HG02798 (cell line): ENCODE measurements around the gene TNFSF12.

ENCODE experiments used
- ATAC-seq: cut with Tn5 transposase; IDR thresholded peaks from one replicate; pipeline ENCODE4 v1.9.1; 2021; ENCODE audit warnings: mild to moderate bottlenecking; ENCODE audit not compliant: unreplicated experiment, poor library complexity

TNFSF12 gene

GRCh38 chr17:7541074-7541621 lies 7.7 kb upstream of the TNFSF12 start:
- ATAC-seq, result no peak

DNA sequence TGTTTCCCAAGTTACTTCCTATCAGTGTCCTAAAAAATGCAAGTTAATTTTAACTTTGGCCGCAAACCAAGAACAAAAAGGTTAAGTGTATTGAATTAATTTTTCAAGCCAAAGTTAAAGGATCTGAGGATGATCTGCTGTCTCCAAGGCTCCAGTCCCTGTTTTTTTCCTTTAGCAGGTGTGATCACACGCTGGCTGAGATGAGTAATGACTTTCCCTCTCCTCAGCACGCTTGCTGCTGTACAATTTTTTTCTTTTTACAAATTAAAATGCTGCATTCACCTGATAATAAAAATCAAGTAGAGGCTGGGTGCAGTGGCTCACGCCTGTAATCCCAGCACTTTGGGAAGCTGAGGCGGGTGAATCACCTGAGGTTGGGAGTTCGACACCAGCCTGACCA lies 3.9 kb upstream of the TNFSF12 start:
- no peak for ATAC-seq

DNA sequence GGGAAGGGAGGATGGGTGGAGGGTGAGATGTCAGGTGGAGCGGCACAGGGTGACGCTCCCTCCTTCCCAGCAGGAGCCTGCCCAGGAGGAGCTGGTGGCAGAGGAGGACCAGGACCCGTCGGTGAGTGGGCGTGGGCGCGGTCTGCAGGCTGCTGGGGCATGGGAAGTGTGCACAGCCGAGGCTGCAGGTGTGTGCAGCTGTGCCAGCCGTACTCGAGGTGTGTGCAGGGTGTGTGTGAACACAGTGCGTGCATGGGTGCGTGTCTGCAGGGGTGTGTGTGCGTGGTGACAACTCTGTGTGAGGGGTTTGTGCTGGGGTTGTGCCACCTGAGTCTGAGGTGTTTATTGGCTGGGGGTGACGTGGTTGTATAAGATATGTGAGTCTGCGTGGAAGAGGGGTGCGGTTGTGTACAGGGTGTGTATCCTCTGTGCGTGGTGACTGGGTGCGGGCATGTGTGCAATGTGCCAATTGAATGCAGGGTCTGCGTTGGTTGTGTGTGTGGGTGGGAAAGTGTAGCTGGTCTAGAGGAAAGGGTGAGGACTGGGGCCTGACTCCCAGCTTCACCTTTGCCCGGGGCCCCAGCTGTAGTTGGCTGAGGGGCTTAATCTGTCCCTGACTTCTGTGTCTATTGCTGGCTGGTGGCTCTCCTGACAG lies 670 bp downstream of the TNFSF12 start:
- ATAC-seq, result no peak

DNA sequence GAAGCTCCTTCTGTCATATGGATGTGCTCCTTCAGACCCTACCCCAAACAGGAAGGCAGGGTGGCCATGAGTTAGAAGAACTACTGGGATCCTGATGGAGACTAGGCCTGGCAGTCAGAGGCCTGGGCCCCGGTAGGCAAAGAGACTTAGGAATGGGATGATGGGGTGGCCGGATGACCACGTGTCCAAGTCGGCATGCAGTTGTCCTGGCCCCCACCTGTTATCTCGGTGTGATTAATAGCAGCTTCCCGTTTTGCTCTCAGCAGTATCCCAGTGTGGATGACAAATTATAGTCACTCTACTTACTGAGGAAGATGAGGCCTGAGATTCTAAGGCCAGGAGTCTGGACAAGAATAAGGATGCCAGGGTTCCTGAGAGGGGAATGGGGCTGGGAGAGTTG lies 1.5 kb downstream of the TNFSF12 start:
- ATAC-seq, result no peak

- no peak for ATAC-seq
Measured at GRCh38 chr17:7551396-7551795, 2.5 kb downstream of the TNFSF12 start.

DNA sequence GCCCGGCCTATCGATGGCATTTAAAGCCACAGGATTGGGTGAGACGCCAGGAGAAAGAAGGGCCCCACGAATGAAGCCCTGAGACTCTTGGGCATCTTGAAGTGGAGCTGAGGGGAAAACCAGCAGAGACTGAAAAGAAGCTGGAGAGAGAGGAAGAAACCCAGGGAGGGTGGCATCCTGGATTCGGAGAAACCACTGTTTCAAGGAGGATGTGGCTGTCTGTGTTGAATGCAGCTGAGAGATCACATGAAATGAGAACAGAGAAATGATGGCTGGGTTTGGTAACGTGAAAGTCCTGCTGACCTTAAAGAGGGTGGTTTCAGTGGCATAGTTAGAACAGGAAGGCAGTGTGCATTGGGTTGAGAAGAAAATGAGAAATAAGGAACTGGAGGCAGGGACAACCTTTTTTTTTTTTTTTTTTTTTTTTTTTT lies 3.8 kb downstream of the TNFSF12 start:
- peak; percentile 63 for ATAC-seq

DNA sequence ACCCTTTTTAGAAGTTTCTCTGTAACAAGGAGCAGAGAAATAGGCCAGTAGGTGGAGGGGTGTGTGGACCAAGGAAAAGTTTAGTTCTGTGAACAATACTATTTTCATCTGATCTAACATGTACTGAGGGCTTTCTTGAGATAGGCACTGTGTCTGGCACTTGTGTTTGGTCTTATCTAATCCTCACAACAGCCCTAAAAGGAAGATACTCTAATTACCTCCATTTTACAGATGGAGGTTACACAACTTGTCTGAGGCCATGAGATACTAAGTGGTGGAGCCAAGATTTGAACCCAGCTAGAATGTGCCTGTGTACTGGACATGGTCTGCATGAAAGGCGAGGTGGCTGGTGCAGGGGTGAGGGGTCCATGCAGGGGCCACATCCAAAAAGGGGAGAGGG lies 4.5 kb downstream of the TNFSF12 start:
- no peak for ATAC-seq

DNA sequence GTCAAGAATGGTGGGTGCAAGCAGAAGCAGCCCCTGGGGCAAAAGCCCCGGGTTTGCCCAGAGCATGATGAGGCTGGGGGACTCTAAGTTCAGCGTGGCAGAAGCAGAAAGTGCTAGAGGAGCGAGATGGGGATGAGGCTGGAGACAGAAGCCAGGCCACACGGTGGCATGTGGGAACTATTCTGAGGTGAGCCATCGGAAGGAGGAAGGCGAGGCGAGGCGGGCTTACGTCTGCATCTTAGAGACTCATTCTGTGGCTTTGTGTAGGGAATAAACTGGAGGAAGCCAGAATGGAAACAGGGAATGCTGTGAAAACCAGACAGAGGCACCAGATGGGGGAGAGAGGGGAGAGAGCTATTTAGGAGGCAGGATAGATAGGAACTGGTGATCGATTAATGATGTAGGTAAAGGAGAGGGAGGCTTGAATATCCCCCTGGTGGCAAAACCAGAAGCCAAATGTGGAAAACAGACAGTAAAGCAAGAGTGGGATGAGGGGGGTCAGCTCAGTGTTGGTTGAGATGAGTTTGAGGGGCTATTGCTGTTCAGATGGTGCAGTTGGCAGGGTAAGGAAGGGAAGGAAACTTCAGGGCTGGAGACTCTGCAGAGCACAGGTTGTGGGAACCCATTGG lies 6.6 kb downstream of the TNFSF12 start:
- ATAC-seq, result no peak

- ATAC-seq, result no peak
Measured at GRCh38 chr17:7556627-7557026, 7.8 kb downstream of the TNFSF12 start.

DNA sequence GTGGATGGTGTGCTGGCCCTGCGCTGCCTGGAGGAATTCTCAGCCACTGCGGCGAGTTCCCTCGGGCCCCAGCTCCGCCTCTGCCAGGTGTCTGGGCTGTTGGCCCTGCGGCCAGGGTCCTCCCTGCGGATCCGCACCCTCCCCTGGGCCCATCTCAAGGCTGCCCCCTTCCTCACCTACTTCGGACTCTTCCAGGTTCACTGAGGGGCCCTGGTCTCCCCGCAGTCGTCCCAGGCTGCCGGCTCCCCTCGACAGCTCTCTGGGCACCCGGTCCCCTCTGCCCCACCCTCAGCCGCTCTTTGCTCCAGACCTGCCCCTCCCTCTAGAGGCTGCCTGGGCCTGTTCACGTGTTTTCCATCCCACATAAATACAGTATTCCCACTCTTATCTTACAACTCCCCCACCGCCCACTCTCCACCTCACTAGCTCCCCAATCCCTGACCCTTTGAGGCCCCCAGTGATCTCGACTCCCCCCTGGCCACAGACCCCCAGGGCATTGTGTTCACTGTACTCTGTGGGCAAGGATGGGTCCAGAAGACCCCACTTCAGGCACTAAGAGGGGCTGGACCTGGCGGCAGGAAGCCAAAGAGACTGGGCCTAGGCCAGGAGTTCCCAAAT lies 8.4 kb downstream of the TNFSF12 start:
- no peak for ATAC-seq

DNA sequence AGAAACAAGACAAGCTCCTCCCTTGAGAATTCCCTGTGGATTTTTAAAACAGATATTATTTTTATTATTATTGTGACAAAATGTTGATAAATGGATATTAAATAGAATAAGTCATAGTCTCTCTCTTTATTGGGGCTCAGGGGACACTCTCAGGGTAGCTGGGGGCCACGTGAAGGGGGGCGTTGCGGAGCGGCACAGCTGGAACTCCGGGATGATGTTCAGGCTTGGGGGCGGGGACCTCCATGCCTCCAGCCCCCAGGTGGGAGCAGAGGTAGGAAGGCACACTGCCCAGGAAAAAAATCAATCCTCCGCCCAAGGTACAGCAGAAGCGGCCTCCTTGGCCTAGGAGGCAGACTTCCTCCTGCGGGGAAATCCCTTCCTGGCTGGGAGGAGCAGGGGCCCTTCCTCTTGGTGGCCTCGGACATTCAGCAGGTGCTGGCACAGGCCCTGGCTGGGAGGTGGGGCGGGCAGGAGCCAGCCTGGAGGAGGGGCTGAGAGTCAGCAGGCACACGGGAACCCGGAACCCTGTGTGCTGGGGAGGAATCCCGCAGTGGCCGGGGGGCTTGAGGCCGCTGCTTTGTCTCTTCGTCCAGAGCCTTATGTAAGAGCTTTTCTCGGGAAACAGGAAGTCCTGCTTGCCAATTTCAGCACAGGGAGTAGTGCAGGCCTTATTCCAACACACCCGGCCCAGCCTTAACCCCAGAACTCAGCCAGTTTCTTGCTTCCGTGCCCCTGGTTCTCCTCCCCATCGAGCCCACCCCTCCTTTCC lies 9.1 kb downstream of the TNFSF12 start:
- peak; percentile 24 for ATAC-seq

DNA sequence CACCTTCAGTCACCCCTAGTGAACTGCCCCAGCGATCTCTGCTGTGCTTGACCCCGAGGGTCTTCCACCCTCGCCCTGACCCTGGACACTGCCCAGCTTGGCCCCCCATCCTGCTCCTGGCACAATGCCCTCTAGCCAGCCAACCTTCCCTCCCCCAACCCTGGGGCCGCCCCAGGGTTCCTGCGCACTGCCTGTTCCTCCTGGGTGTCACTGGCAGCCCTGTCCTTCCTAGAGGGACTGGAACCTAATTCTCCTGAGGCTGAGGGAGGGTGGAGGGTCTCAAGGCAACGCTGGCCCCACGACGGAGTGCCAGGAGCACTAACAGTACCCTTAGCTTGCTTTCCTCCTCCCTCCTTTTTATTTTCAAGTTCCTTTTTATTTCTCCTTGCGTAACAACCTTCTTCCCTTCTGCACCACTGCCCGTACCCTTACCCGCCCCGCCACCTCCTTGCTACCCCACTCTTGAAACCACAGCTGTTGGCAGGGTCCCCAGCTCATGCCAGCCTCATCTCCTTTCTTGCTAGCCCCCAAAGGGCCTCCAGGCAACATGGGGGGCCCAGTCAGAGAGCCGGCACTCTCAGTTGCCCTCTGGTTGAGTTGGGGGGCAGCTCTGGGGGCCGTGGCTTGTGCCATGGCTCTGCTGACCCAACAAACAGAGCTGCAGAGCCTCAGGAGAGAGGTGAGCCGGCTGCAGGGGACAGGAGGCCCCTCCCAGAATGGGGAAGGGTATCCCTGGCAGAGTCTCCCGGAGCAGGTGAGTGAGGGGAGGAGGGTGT lies 9.9 kb downstream of the TNFSF12 start, which contains the start of gene TNFSF13:
TNFSF13 (plus strand) TSS at position 207 of the 776 bp plus-strand sequence; CDS start at position 497, 290 bp downstream.
- no peak for ATAC-seq

DNA sequence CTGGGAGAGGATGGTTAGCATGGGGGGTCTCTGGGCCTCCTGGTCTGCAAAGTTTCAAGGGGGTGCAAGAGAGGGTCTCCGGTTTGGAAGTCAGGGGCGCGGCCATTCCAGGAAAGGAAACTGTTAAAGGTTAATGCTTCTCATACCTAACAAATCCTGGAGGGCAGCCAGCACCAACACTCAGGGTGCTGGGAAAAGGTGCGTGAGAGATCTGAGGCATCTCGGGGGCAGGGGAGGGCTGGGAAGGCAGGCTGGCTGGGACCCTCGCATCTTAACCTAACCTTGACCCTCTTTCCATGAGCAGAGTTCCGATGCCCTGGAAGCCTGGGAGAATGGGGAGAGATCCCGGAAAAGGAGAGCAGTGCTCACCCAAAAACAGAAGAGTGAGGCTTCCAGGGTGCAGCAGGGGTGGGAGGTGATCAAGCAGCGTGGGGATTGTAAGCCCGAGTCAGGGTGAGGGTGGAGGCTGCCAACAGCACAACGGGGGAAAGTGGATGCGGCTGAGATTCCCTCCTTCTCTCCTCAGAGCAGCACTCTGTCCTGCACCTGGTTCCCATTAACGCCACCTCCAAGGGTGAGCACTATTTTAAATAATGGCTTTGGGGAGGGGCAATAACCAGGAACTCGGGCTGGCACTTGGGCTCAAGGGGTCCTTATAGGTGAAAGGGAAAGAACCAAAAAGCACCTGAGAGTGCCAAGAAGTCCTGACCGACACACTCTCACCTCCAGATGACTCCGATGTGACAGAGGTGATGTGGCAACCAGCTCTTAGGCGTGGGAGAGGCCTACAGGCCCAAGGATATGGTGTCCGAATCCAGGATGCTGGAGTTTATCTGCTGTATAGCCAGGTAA lies 10.7 kb downstream of the TNFSF12 start:
- ATAC-seq, result no peak

DNA sequence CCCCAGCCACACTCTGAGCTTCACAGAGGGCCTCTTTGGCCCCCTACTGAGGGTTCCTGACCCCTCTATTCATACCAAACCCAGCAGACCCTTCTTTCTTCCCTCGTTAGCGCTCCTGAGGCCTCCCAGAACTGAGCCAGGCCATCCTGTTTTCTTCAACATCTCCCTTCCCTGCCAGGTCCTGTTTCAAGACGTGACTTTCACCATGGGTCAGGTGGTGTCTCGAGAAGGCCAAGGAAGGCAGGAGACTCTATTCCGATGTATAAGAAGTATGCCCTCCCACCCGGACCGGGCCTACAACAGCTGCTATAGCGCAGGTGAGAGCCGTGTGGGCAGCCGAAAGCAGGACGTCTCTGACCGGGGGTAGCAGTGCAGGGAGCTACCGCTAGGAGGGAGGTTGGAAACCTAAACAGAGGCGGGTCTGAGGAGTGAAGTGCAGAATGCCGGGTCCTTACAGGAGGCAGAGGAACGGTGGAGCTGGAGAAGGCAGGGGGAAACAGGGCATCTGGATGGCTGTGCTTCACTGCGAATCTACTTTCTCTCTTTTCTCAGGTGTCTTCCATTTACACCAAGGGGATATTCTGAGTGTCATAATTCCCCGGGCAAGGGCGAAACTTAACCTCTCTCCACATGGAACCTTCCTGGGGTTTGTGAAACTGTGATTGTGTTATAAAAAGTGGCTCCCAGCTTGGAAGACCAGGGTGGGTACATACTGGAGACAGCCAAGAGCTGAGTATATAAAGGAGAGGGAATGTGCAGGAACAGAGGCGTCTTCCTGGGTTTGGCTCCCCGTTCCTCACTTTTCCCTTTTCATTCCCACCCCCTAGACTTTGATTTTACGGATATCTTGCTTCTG lies 11.5 kb downstream of the TNFSF12 start:
- no peak for ATAC-seq

DNA sequence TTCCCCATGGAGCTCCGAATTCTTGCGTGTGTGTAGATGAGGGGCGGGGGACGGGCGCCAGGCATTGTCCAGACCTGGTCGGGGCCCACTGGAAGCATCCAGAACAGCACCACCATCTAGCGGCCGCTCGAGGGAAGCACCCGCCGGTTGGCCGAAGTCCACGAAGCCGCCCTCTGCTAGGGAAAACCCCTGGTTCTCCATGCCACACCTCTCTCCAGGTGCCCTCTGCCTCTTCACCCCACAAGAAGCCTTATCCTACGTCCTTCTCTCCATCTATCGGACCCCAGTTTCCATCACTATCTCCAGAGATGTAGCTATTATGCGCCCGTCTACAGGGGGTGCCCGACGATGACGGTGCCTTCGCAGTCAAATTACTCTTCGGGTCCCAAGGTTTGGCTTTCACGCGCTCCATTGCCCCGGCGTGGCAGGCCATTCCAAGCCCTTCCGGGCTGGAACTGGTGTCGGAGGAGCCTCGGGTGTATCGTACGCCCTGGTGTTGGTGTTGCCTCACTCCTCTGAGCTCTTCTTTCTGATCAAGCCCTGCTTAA lies 12.2 kb downstream of the TNFSF12 start:
- ATAC-seq, result peak; percentile 61

DNA sequence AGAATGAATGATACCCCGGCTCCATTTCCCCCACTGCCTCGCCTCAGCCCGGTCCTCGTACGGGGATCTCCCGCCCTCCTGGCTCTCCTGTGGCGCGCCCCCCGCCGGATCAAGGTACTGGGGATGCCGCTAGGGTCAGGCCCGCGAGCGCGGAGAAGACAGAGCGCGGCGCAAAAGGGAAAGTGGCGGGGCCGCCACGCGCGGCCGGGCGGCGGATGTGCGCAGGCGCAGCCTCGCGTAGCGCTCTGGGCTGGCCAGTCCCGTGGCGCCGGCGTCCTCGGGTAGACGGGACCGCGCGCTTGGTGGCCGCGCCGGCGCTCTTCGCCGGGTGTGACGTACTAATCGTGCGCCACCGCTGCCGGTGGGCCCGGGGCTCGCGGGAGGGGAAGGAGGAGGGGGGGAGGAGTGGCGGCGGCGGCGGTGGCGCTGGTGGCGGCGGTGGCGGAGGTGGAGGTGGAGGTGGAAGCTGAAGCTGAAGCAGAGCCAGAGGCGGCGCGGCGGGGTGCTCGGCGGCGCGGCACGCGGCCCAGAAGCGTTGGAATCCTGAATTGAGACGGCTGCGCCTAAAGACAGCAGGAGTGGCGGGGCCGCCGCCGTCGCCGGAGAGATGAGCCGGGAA lies 12.8 kb downstream of the TNFSF12 start, which contains the start of gene SENP3:
SENP3 (plus strand) TSS at position 331 of the 619 bp plus-strand sequence. CDS start 1,158 bp downstream, outside the sequence.
- ATAC-seq, result peak; percentile 85

- ATAC-seq, result peak; percentile 5
Measured at GRCh38 chr17:7562208-7562605, 13.3 kb downstream of the TNFSF12 start.
